H1 (cell line): ENCODE results near the gene SMIM5. TPM values are rescaled to one million over a fixed set of nuclear protein-coding genes. Genes with fewer than 3 reads are reported as not detected.

Source experiments
- CBX8 ChIP-seq: fragments of 300-800, 300-1000 bp; sonication (generic); IDR thresholded peaks from 2 replicates; pipeline ENCODE4 v1.7.1; 2016; ENCODE audit warnings: low read depth, low read length, borderline replicate concordance
- CHD7 ChIP-seq: fragments of 300-600 bp; sonication (generic); IDR thresholded peaks from 2 replicates; pipeline ENCODE4 v1.7.1; 2012; ENCODE audit warnings: low read length, moderate library complexity, mild to moderate bottlenecking, inconsistent platforms; ENCODE audit not compliant: insufficient replicate concordance
- MAFK ChIP-seq: IDR thresholded peaks from 2 replicates; pipeline ENCODE4 v1.6.1; 2012; ENCODE audit warnings: low read depth, mild to moderate bottlenecking, improper control_type of control experiment, low read length
- POU5F1 ChIP-seq: IDR thresholded peaks from 2 replicates; pipeline ENCODE4 v1.6.1; 2011; ENCODE audit warnings: low read depth, mild to moderate bottlenecking, low read length, moderate library complexity
- RBBP5 ChIP-seq: IDR thresholded peaks from 2 replicates; pipeline ENCODE4 v1.7.1; 2012; ENCODE audit warnings: low read depth, mild to moderate bottlenecking, inconsistent platforms, low read length, moderate library complexity, borderline replicate concordance
- SP1 ChIP-seq: IDR thresholded peaks from 2 replicates; pipeline ENCODE4 v1.6.1; 2011; ENCODE audit warnings: low read depth, low read length
- polyA plus RNA-seq, 7 experiments: library from polyadenylated mRNA; depleted of rRNA in 3 of 7; stranded (reverse) in 5 of 7; unstranded in 2 of 7; fragments of >200 nt in 5 of 7; fragments of 200-250 nt in 2 of 7; gene quantifications; 1 replicate in 5 of 7; 2 replicates in 1 of 7; 4 replicates in 1 of 7; pipeline versions ENCODE4 v1.2.1 to v1.2.3, GENCODE V29; 2011 to 2013; ENCODE audit warnings: missing spikeins in 2 of 7, mixed read lengths in 2 of 7
- total RNA-seq: library from RNA; stranded (reverse); fragmentation: NEBNext Ultra II Directional; extraction: Animal tissue kit (Norgen Biotek cat#: 25700); gene quantifications from 2 replicates; pipeline ENCODE4 v1.2.1, GENCODE V29; 2021

The SMIM5 gene
- total and polyA plus RNA-seq, 2 of the 8 experiments (the other 6 are each of a cell fraction or from before 2014, with no cell fraction given) = not detected

- TF ChIP-seq CHD7 = no peak
- no peak for TF ChIP-seq SP1
- TF ChIP-seq CBX8 = no peak
- TF ChIP-seq POU5F1 = no peak
- no peak for TF ChIP-seq RBBP5
- no peak for TF ChIP-seq MAFK
Observed at GRCh38 chr17:75622771-75623273, 10.4 kb upstream of the SMIM5 start (continued).
